OCI-LY3 (cell line): ENCODE results near the gene ALDH1B1.

Source experiments
- H2AFZ ChIP-seq: fragments of 200-600, 300-600 bp; shearing (Covaris generic); 2 replicates; pipeline ENCODE4 v1.6.0; 2014; ENCODE audit warnings: antibody characterized with exemption, low read depth, low read length
- H3K27ac ChIP-seq: fragments of 200-600, 300-600 bp; sonication (generic); 2 replicates; pipeline ENCODE4 v1.5.1; 2014; ENCODE audit warnings: mild to moderate bottlenecking, low read length, moderate library complexity, mixed read lengths
- H3K27me3 ChIP-seq: fragments of 200-600, 300-600 bp; sonication (generic); 2 replicates; pipeline ENCODE4 v1.6.1; 2014; ENCODE audit warnings: low read depth, low read length, mixed read lengths
- H3K36me3 ChIP-seq: fragments of 200-600, 300-600 bp; sonication (generic); replicated peaks from 2 replicates; pipeline ENCODE3; 2014; ENCODE audit warnings: low read depth, low read length, mixed read lengths
- H3K4me1 ChIP-seq: fragments of 300-600, 200-600 bp; sonication (generic); 2 replicates; pipeline ENCODE4 v1.6.1; 2014; ENCODE audit warnings: low read length, mixed read lengths
- H3K4me2 ChIP-seq: fragments of 200-600, 300-600 bp; sonication (generic); 2 replicates; pipeline ENCODE4 v1.6.1; 2014; ENCODE audit warnings: low read length, mixed read lengths
- H3K4me3 ChIP-seq: fragments of 300-600, 200-600 bp; sonication (generic); 2 replicates; pipeline ENCODE4 v1.5.1; 2014; ENCODE audit warnings: antibody characterized with exemption, mild to moderate bottlenecking, low read length, moderate library complexity
- H3K79me2 ChIP-seq: fragments of 300-600, 200-600 bp; shearing (Covaris generic); 2 replicates; pipeline ENCODE4 v1.6.1; 2014; ENCODE audit warnings: mild to moderate bottlenecking, low read length, mixed read lengths
- H3K9ac ChIP-seq: fragments of 300-600, 200-600 bp; shearing (Covaris generic); 2 replicates; pipeline ENCODE4 v1.6.0; 2014; ENCODE audit warnings: mild to moderate bottlenecking, low read length, moderate library complexity
- H3K9me3 ChIP-seq: fragments of 200-600, 300-600 bp; shearing (Covaris generic); 2 replicates; pipeline ENCODE4 v1.6.1; 2014; ENCODE audit warnings: low read length, mixed read lengths; ENCODE audit not compliant: insufficient read depth
- H4K20me1 ChIP-seq: fragments of 200-600, 300-600 bp; sonication (generic); 2 replicates; pipeline ENCODE4 v1.6.1; 2016; ENCODE audit warnings: low read length, mixed read lengths; ENCODE audit not compliant: insufficient read depth
- CTCF ChIP-seq: fragments of 200-600, 300-600 bp; sonication (generic); IDR thresholded peaks from 2 replicates; pipeline ENCODE4 v1.5.1; 2014; ENCODE audit warnings: antibody characterized with exemption, low read length, low read depth
- EZH2phosphoT487 ChIP-seq: fragments of 200-600 bp; shearing (Covaris generic); IDR thresholded peaks from 2 replicates; pipeline ENCODE4 v1.6.1; 2018; ENCODE audit warnings: antibody characterized with exemption, mixed run types, low read depth

Gene ALDH1B1

GRCh38 chr9:38356851-38357250, 35.7 kb upstream of the ALDH1B1 start:
- Histone ChIP-seq H3K27ac (no peak overlapping the region), H3K27me3 (no peaks in the 10 kb centered on the region), H3K4me3 (no peak overlapping the region), H3K79me2 (no peaks in the 10 kb centered on the region), H3K9ac (no peak overlapping the region), H3K36me3 (no peaks in the 10 kb centered on the region), H4K20me1 (no peaks in the 10 kb centered on the region), H3K9me3 (no peaks in the 10 kb centered on the region), H2AFZ (no peak overlapping the region; the same call in 1 of the 2 replicates), H3K4me1 (peaks cover 4% of the 10 kb centered on the region; the same call in 1 of the 2 replicates), H3K4me2 (no peak overlapping the region)
- no peak for TF ChIP-seq EZH2phosphoT487
- no peak for TF ChIP-seq CTCF

- H3K27me3 ChIP-seq: no peaks in the 10 kb centered on the region
- no peaks in the 10 kb centered on the region for H3K79me2 ChIP-seq
- H3K4me1 ChIP-seq: peaks cover 4% of the 10 kb centered on the region; the same call in 1 of the 2 replicates
- H3K36me3 ChIP-seq: no peaks in the 10 kb centered on the region
- no peak overlapping the region for H3K9ac ChIP-seq
- H3K27ac ChIP-seq: no peak overlapping the region
- no peak overlapping the region for H3K4me2 ChIP-seq
- no peaks in the 10 kb centered on the region for H3K9me3 ChIP-seq
- TF ChIP-seq CTCF (no peak), EZH2phosphoT487 (no peak)
- H4K20me1 ChIP-seq: no peaks in the 10 kb centered on the region
- H2AFZ ChIP-seq: no peak overlapping the region; the same call in 1 of the 2 replicates
- H3K4me3 ChIP-seq: no peak overlapping the region
Measured at GRCh38 chr9:38357350-38358114, 35.0 kb upstream of the ALDH1B1 start.

GRCh38 chr9:38358390-38359296, 33.9 kb upstream of the ALDH1B1 start:
- H3K27me3 ChIP-seq: no peaks in the 10 kb centered on the region
- H3K36me3 ChIP-seq: no peaks in the 10 kb centered on the region
- H2AFZ ChIP-seq: no peak overlapping the region
- H3K9me3 ChIP-seq: no peaks in the 10 kb centered on the region
- H3K9ac ChIP-seq: no peak overlapping the region
- H3K27ac ChIP-seq: no peak overlapping the region
- no peak overlapping the region for H3K4me2 ChIP-seq
- H4K20me1 ChIP-seq: no peaks in the 10 kb centered on the region
- H3K79me2 ChIP-seq: no peaks in the 10 kb centered on the region
- no peaks in the 10 kb centered on the region for H3K4me1 ChIP-seq
- H3K4me3 ChIP-seq: no peak overlapping the region
- TF ChIP-seq CTCF: no peak
- no peak for TF ChIP-seq EZH2phosphoT487

GRCh38 chr9:38359297-38359653, 33.2 kb upstream of the ALDH1B1 start:
- no peak overlapping the region for H2AFZ ChIP-seq
- TF ChIP-seq EZH2phosphoT487 (no peak), CTCF (no peak)
- H3K27ac ChIP-seq: no peak overlapping the region
- no peaks in the 10 kb centered on the region for H3K79me2 ChIP-seq
- H4K20me1 ChIP-seq: no peaks in the 10 kb centered on the region
- H3K4me2 ChIP-seq: no peak overlapping the region
- H3K4me1 ChIP-seq: no peaks in the 10 kb centered on the region
- H3K27me3 ChIP-seq: no peaks in the 10 kb centered on the region
- no peak overlapping the region for H3K9ac ChIP-seq
- H3K4me3 ChIP-seq: no peak overlapping the region
- H3K36me3 ChIP-seq: no peaks in the 10 kb centered on the region
- H3K9me3 ChIP-seq: no peaks in the 10 kb centered on the region
